Duodenal mucosa (tissue), 2 donors: Measurements from ENCODE around the gene RAD18.

ENCODE experiments used
- H3K27ac ChIP-seq: one replicate; pipeline ENCODE4 v1.7.0; 2013; ENCODE audit warnings: low read depth, low read length
- H3K27me3 ChIP-seq, 2 donors: one replicate each; pipeline ENCODE4 v1.7.0; 2013; ENCODE audit warnings: low read length in 2 of 2, control low read depth in 1 of 2; ENCODE audit not compliant: insufficient read depth in 2 of 2, control insufficient read depth in 1 of 2
- H3K36me3 ChIP-seq, 2 donors: one replicate each; pipeline ENCODE4 v1.7.0; 2013; ENCODE audit warnings: low read length in 2 of 2, control low read depth in 1 of 2; ENCODE audit not compliant: insufficient read depth in 2 of 2, control insufficient read depth in 1 of 2
- H3K4me1 ChIP-seq, 2 donors: one replicate each; pipeline ENCODE4 v1.7.0; 2013; ENCODE audit warnings: low read length in 2 of 2, control low read depth in 1 of 2; ENCODE audit not compliant: insufficient read depth in 2 of 2, control insufficient read depth in 1 of 2
- H3K4me3 ChIP-seq, 2 donors: one replicate each; pipeline ENCODE4 v1.7.0; 2013; ENCODE audit warnings: low read length in 2 of 2, low read depth in 1 of 2
- H3K9ac ChIP-seq, 2 donors: one replicate each; pipeline ENCODE4 v1.7.0; 2013; ENCODE audit warnings: low read length in 2 of 2, low read depth in 1 of 2
- H3K9me3 ChIP-seq, 2 donors: one replicate each; pipeline ENCODE4 v1.7.0; 2013; ENCODE audit warnings: low read length in 2 of 2, control low read depth in 1 of 2; ENCODE audit not compliant: control insufficient read depth in 1 of 2

RAD18 gene

GRCh38 chr3:8839607-8840325, 123.5 kb downstream of the RAD18 start:
- Histone ChIP-seq H3K9me3 (no peaks in the 10 kb centered on the region), H3K4me1 (no peaks in the 10 kb centered on the region), H3K27ac (no peak overlapping the region), H3K27me3 (no peaks in the 10 kb centered on the region), H3K36me3 (no peaks in the 10 kb centered on the region), H3K4me3 (no peak overlapping the region), H3K9ac (no peak overlapping the region)

- Histone ChIP-seq H3K4me3 (no peak overlapping the region), H3K9ac (no peak overlapping the region), H3K27me3 (no peaks in the 10 kb centered on the region), H3K36me3 (no peaks in the 10 kb centered on the region), H3K4me1 (no peaks in the 10 kb centered on the region), H3K27ac (no peak overlapping the region), H3K9me3 (no peaks in the 10 kb centered on the region)
These were observed 124.4 kb downstream of the RAD18 start for GRCh38 chr3:8838765-8839423.

- Histone ChIP-seq H3K9ac (no peak overlapping the region), H3K27me3 (no peaks in the 10 kb centered on the region), H3K36me3 (no peaks in the 10 kb centered on the region), H3K4me1 (no peaks in the 10 kb centered on the region), H3K27ac (no peak overlapping the region), H3K9me3 (no peaks in the 10 kb centered on the region), H3K4me3 (no peak overlapping the region)
These were observed 125.0 kb downstream of the RAD18 start for GRCh38 chr3:8838234-8838633.

- no peaks in the 10 kb centered on the region for H3K36me3 ChIP-seq
- no peak overlapping the region for H3K27ac ChIP-seq
- no peaks in the 10 kb centered on the region for H3K9me3 ChIP-seq
- no peak overlapping the region for H3K4me3 ChIP-seq
- H3K9ac ChIP-seq = no peak overlapping the region
- H3K4me1 ChIP-seq = no peaks in the 10 kb centered on the region
- H3K27me3 ChIP-seq = no peaks in the 10 kb centered on the region
These were observed 126.1 kb downstream of the RAD18 start for GRCh38 chr3:8837162-8837561.

- Histone ChIP-seq H3K27me3 (no peaks in the 10 kb centered on the region), H3K9me3 (no peaks in the 10 kb centered on the region), H3K27ac (no peak overlapping the region), H3K4me1 (no peaks in the 10 kb centered on the region), H3K9ac (no peak overlapping the region), H3K36me3 (no peaks in the 10 kb centered on the region), H3K4me3 (no peak overlapping the region)
These were observed 127.2 kb downstream of the RAD18 start for GRCh38 chr3:8836096-8836495.

- no peaks in the 10 kb centered on the region for H3K27me3 ChIP-seq
- no peaks in the 10 kb centered on the region for H3K4me1 ChIP-seq
- no peak overlapping the region for H3K4me3 ChIP-seq
- no peaks in the 10 kb centered on the region for H3K9me3 ChIP-seq
- no peaks in the 10 kb centered on the region for H3K36me3 ChIP-seq
- no peak overlapping the region for H3K9ac ChIP-seq
- no peak overlapping the region for H3K27ac ChIP-seq
These were observed 127.9 kb downstream of the RAD18 start for GRCh38 chr3:8835385-8835784.

- Histone ChIP-seq H3K27ac (no peak overlapping the region), H3K4me1 (no peaks in the 10 kb centered on the region), H3K4me3 (no peak overlapping the region), H3K27me3 (no peaks in the 10 kb centered on the region), H3K36me3 (no peaks in the 10 kb centered on the region), H3K9ac (no peak overlapping the region), H3K9me3 (no peaks in the 10 kb centered on the region)
These were observed 128.3 kb downstream of the RAD18 start for GRCh38 chr3:8834974-8835373.

- no peak overlapping the region for H3K4me3 ChIP-seq
- no peaks in the 10 kb centered on the region for H3K27me3 ChIP-seq
- no peak overlapping the region for H3K9ac ChIP-seq
- H3K27ac ChIP-seq = no peak overlapping the region
- no peaks in the 10 kb centered on the region for H3K9me3 ChIP-seq
- H3K4me1 ChIP-seq = no peaks in the 10 kb centered on the region
- no peaks in the 10 kb centered on the region for H3K36me3 ChIP-seq
These were observed 135.6 kb downstream of the RAD18 start for GRCh38 chr3:8827641-8828040.
